SK-N-MC (cell line): ENCODE results near the gene TRIL.

Experiments
- DNase-seq: peaks from one replicate; pipeline ENCODE4 v3.0.0-alpha.2; 2011; ENCODE audit warnings: low read depth, low spot score
- H3K27ac ChIP-seq: fragments of 200-600 bp; sonication (generic); 2 replicates; pipeline ENCODE4 v1.5.1; 2016; ENCODE audit warnings: mixed run types
- H3K36me3 ChIP-seq: fragments of 200-600 bp; sonication (generic); 2 replicates; pipeline ENCODE4 v1.6.1; 2017; ENCODE audit warnings: antibody characterized with exemption, low read length, mixed read lengths; ENCODE audit not compliant: insufficient read depth
- H3K4me3 ChIP-seq: fragments of 200-600 bp; sonication (generic); 2 replicates; pipeline ENCODE4 v1.5.1; 2016
- H3K9ac ChIP-seq: fragments of 200-600 bp; sonication (generic); 2 replicates; pipeline ENCODE4 v1.8.0; 2017; ENCODE audit warnings: mixed run types, mixed read lengths; ENCODE audit not compliant: insufficient read length
- H3K9me3 ChIP-seq: fragments of 200-600 bp; sonication (generic); 2 replicates; pipeline ENCODE4 v1.6.1; 2017; ENCODE audit warnings: low read depth, mild to moderate bottlenecking, antibody characterized with exemption, low read length, moderate library complexity, mixed read lengths
- EZH2 ChIP-seq: fragments of 200-600 bp; sonication (generic); IDR thresholded peaks from one replicate; pipeline ENCODE4 v1.6.1; 2017; ENCODE audit warnings: antibody characterized with exemption
- FOXP2 ChIP-seq: optimal IDR thresholded peaks from 2 replicates; pipeline ENCODE3; 2011; ENCODE audit warnings: mild to moderate bottlenecking, moderate library complexity; ENCODE audit not compliant: insufficient read depth; ENCODE audit errors: extremely low read length, control extremely low read depth
- POLR2AphosphoS5 ChIP-seq: IDR thresholded peaks from 2 replicates; pipeline ENCODE4 v1.6.1; 2012; ENCODE audit warnings: mild to moderate bottlenecking, low read depth, low read length, borderline replicate concordance

The TRIL gene

GRCh38 chr7:28999427-28999826 lies 41.3 kb upstream of the TRIL start:
- Histone ChIP-seq H3K4me3 (no peak overlapping the region), H3K9ac (no peak overlapping the region), H3K9me3 (no peaks in the 10 kb centered on the region), H3K27ac (no peak overlapping the region), H3K36me3 (peaks cover 3% of the 10 kb centered on the region; the same call in 1 of the 2 replicates)
- no peak for TF ChIP-seq FOXP2
- TF ChIP-seq POLR2AphosphoS5 = no peak
- TF ChIP-seq EZH2 = no peak
- DNase-seq = no peak

- no peak overlapping the region for H3K4me3 ChIP-seq
- H3K36me3 ChIP-seq = no peaks in the 10 kb centered on the region
- no peak overlapping the region for H3K9ac ChIP-seq
- H3K9me3 ChIP-seq = no peaks in the 10 kb centered on the region
- H3K27ac ChIP-seq = no peak overlapping the region
- no peak for DNase-seq
- TF ChIP-seq FOXP2 (no peak), EZH2 (no peak), POLR2AphosphoS5 (no peak)
Observed at GRCh38 chr7:28998105-28998504, 40.0 kb upstream of the TRIL start.

GRCh38 chr7:28996836-28997235 lies 38.7 kb upstream of the TRIL start:
- H3K9me3 ChIP-seq = no peaks in the 10 kb centered on the region
- no peaks in the 10 kb centered on the region for H3K36me3 ChIP-seq
- no peak for DNase-seq
- TF ChIP-seq POLR2AphosphoS5 = no peak
- TF ChIP-seq FOXP2 = no peak
- no peak for TF ChIP-seq EZH2
- no peak overlapping the region for H3K9ac ChIP-seq
- no peak overlapping the region for H3K27ac ChIP-seq
- H3K4me3 ChIP-seq = no peak overlapping the region

GRCh38 chr7:28993371-28993770 lies 35.2 kb upstream of the TRIL start:
- no peak overlapping the region for H3K9ac ChIP-seq
- H3K36me3 ChIP-seq = no peaks in the 10 kb centered on the region
- DNase-seq = no peak

GRCh38 chr7:28992798-28993197 lies 34.7 kb upstream of the TRIL start:
- H3K9me3 ChIP-seq = no peaks in the 10 kb centered on the region
- TF ChIP-seq FOXP2 = no peak
- no peak for TF ChIP-seq POLR2AphosphoS5
- TF ChIP-seq EZH2 = no peak
- no peak overlapping the region for H3K27ac ChIP-seq

More at GRCh38 chr7:28993371-28993770, 35.2 kb upstream of the TRIL start:
- TF ChIP-seq FOXP2 = no peak
- no peak for TF ChIP-seq POLR2AphosphoS5
- TF ChIP-seq EZH2 = no peak
- Histone ChIP-seq H3K4me3 (no peak overlapping the region), H3K27ac (no peak overlapping the region), H3K9me3 (no peaks in the 10 kb centered on the region)

GRCh38 chr7:28990200-28990960 lies 32.2 kb upstream of the TRIL start:
- no peaks in the 10 kb centered on the region for H3K9me3 ChIP-seq
- DNase-seq = no peak
- H3K9ac ChIP-seq = no peak overlapping the region
- no peak overlapping the region for H3K27ac ChIP-seq
- no peak for TF ChIP-seq FOXP2
- no peaks in the 10 kb centered on the region for H3K36me3 ChIP-seq
- H3K4me3 ChIP-seq = no peak overlapping the region

More at GRCh38 chr7:28992798-28993197, 34.7 kb upstream of the TRIL start:
- Histone ChIP-seq H3K9ac (no peak overlapping the region), H3K36me3 (no peaks in the 10 kb centered on the region), H3K4me3 (no peak overlapping the region)
- no peak for DNase-seq

- Histone ChIP-seq H3K9ac (no peak overlapping the region), H3K4me3 (no peak overlapping the region), H3K27ac (no peak overlapping the region), H3K36me3 (no peaks in the 10 kb centered on the region), H3K9me3 (no peaks in the 10 kb centered on the region)
- TF ChIP-seq EZH2 (no peak), FOXP2 (no peak), POLR2AphosphoS5 (no peak)
- no peak for DNase-seq
Observed at GRCh38 chr7:28989211-28989980, 31.3 kb upstream of the TRIL start.

- H3K36me3 ChIP-seq = no peaks in the 10 kb centered on the region
- H3K9ac ChIP-seq = no peak overlapping the region
- TF ChIP-seq FOXP2 = no peak
- TF ChIP-seq EZH2 = no peak
- TF ChIP-seq POLR2AphosphoS5 = no peak
- H3K27ac ChIP-seq = no peak overlapping the region
- no peaks in the 10 kb centered on the region for H3K9me3 ChIP-seq
- no peak for DNase-seq
- H3K4me3 ChIP-seq = no peak overlapping the region
Observed at GRCh38 chr7:28988810-28989209, 30.7 kb upstream of the TRIL start.
